Breast epithelium (tissue), 4 donors: Measurements from ENCODE around the gene BRD4. TPM values are rescaled to one million over a fixed set of nuclear protein-coding genes. Genes with fewer than 3 reads are reported as not detected.
A peak's percentile ranks its signal among the peaks of the same experiment; 100 is the strongest.

Source experiments
- DNase-seq, 2 donors: peaks; one replicate each; pipeline ENCODE4 v3.0.0-alpha.2; 2019; ENCODE audit warnings: low spot score in 2 of 2
- H3K27ac ChIP-seq, 2 donors: fragments of 200-600 bp; sonication (generic) in 1 of 2; one replicate each; pipeline ENCODE4 v1.5.1; 2016 to 2019; ENCODE audit warnings: mild to moderate bottlenecking in 1 of 2
- H3K27me3 ChIP-seq, 2 donors: fragments of 200-600 bp; sonication (generic) in 1 of 2; one replicate each; pipeline versions ENCODE4 v1.5.1 to v1.6.0; 2017 to 2019; ENCODE audit warnings: control low read depth in 1 of 2, mild to moderate bottlenecking in 1 of 2
- H3K36me3 ChIP-seq: fragments of 200-600 bp; one replicate; pipeline ENCODE4 v1.5.1; 2019
- H3K4me1 ChIP-seq, 2 donors: fragments of 200-600 bp; sonication (generic); one replicate each; pipeline ENCODE4 v1.5.1; 2016 to 2019; ENCODE audit warnings: control low read depth in 1 of 2
- H3K4me3 ChIP-seq, 3 donors: fragments of 200-600 bp; sonication (generic); 1 replicate in 2 of 3; 2 replicates in 1 of 3; pipeline ENCODE4 v1.5.1; 2016 to 2019; ENCODE audit warnings: mild to moderate bottlenecking in 3 of 3, moderate library complexity in 2 of 3
- H3K9me3 ChIP-seq, 2 donors: fragments of 200-600 bp; sonication (generic) in 1 of 2; one replicate each; pipeline ENCODE4 v1.5.1; 2016 to 2019; ENCODE audit warnings: control low read depth in 1 of 2
- POLR2A ChIP-seq: fragments of 450-650 bp; IDR thresholded peaks from one replicate; pipeline ENCODE4 v1.6.1; 2016; ENCODE audit warnings: antibody characterized with exemption, mild to moderate bottlenecking, moderate library complexity
- POLR2AphosphoS5 ChIP-seq, 3 donors: sonication (generic); formaldehyde crosslinking; IDR thresholded peaks; one replicate each; pipeline ENCODE4 v1.6.1; 2017; ENCODE audit warnings: antibody characterized with exemption in 3 of 3
- intact Hi-C: fragments of 100-400 bp; cut with DNase I; formaldehyde crosslinking; loops from one replicate; pipeline ENCODE4 v1.15.1; 2023; ENCODE audit warnings: low total_unique reads
- total RNA-seq, 3 donors: library from RNA; depleted of rRNA; stranded (reverse); fragments of >200 nt; gene quantifications; one replicate each; pipeline ENCODE4 v1.1.0, GENCODE V29; 2016
- TF ChIP-seq, protein P1 (sequence below), 3 donors: fragments of 450-650 bp; IDR thresholded peaks; one replicate each; pipeline ENCODE4 v1.5.1; 2016 to 2017; ENCODE audit warnings: antibody characterized with exemption in 3 of 3, mild to moderate bottlenecking in 3 of 3, moderate library complexity in 3 of 3

The BRD4 gene
- total RNA-seq, 3 donors from 2014 or later = 25.6 to 37.5 (median 33.8) TPM

- DNase-seq = peak in 1 of 2 donors; percentile 33
- Histone ChIP-seq H3K27me3 (no peaks in the 10 kb centered on the region), H3K9me3 (no peaks in the 10 kb centered on the region), H3K4me3 (no peak overlapping the region), H3K27ac (peak overlapping the region; percentile 33 to 90), H3K4me1 (peaks cover 19 to 23% of the 10 kb centered on the region in 2 donors), H3K36me3 (peaks cover 5% of the 10 kb centered on the region)
- TF ChIP-seq POLR2AphosphoS5 (IDR thresholded peaks at IDR 0.05) = no peak
- TF ChIP-seq, protein P1, sequence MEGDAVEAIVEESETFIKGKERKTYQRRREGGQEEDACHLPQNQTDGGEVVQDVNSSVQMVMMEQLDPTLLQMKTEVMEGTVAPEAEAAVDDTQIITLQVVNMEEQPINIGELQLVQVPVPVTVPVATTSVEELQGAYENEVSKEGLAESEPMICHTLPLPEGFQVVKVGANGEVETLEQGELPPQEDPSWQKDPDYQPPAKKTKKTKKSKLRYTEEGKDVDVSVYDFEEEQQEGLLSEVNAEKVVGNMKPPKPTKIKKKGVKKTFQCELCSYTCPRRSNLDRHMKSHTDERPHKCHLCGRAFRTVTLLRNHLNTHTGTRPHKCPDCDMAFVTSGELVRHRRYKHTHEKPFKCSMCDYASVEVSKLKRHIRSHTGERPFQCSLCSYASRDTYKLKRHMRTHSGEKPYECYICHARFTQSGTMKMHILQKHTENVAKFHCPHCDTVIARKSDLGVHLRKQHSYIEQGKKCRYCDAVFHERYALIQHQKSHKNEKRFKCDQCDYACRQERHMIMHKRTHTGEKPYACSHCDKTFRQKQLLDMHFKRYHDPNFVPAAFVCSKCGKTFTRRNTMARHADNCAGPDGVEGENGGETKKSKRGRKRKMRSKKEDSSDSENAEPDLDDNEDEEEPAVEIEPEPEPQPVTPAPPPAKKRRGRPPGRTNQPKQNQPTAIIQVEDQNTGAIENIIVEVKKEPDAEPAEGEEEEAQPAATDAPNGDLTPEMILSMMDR (IDR thresholded peaks at IDR 0.05) = no peak
- intact Hi-C loops = loop anchor here (10.0 kb wide), 1 partner anchor 71 kb away; the partner anchor contains the start of gene BRD4
Measured at GRCh38 chr19:15263361-15263985, 68.9 kb downstream of the BRD4 start.

DNA sequence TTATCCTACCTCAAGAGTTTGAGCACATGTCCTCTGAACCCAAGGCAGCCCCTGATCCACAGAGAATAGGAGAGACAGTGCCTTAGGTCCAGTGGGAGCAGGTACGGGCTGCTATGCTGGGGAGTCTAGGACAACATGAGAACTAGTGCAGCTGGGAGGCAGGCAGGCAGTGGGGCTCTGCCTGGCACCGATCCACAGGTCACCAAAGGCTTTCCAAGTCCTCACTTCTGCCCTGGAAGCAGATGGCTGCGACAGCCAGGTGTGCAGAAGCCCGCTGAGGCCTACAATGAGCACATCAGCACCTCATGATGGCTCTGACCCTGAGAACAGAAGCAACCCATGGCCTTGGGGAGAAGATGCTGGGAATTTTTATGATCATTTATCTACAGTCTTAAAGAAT is 70.3 kb downstream of the BRD4 start:
- Histone ChIP-seq H3K9me3 (no peaks in the 10 kb centered on the region), H3K27ac (peak overlapping the region in 1 of 2 donors; percentile 13), H3K4me1 (peaks cover 19 to 23% of the 10 kb centered on the region in 2 donors), H3K36me3 (peaks cover 5% of the 10 kb centered on the region), H3K27me3 (no peaks in the 10 kb centered on the region), H3K4me3 (no peak overlapping the region)
- TF ChIP-seq, protein P1 (IDR thresholded peaks at IDR 0.05) = no peak
- TF ChIP-seq POLR2A (no peak), POLR2AphosphoS5 (IDR thresholded peaks at IDR 0.05) (no peak)
- intact Hi-C loops = loop anchor here (10.0 kb wide), 1 partner anchor 73 kb away; the partner anchor contains the start of gene BRD4
- DNase-seq = no peak

DNA sequence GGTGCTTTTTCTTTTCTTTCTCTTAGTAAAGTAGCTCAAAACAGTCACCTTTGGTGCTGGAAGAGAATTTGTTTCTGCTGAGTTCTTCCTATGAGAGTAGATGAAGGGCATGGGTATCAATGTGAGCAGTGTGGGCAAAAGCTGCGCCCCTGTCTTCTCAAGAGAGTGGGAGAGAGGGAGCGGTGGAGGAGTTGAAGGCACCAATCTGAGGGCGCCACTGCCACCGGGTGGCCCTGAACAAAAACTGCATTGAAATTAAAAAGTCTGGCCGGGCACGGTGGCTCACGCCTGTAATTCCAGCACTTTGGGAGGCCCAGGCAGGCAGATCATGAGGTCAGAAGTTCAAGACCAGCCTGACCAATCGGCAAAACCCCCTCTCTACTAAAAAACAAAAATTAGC is 71.4 kb downstream of the BRD4 start:
- no peak overlapping the region for H3K4me3 ChIP-seq
- no peaks in the 10 kb centered on the region for H3K9me3 ChIP-seq
- no peaks in the 10 kb centered on the region for H3K27me3 ChIP-seq
- TF ChIP-seq, protein P1 (IDR thresholded peaks at IDR 0.05) = peak in 1 of 3 donors; percentile 17
- TF ChIP-seq POLR2A (no peak), POLR2AphosphoS5 (IDR thresholded peaks at IDR 0.05) (no peak)
- H3K4me1 ChIP-seq = peaks cover 15 to 20% of the 10 kb centered on the region in 2 donors
- no peak overlapping the region for H3K27ac ChIP-seq
- peaks cover 5% of the 10 kb centered on the region for H3K36me3 ChIP-seq
- intact Hi-C loops = loop anchor here (10.0 kb wide), 1 partner anchor 74 kb away; the partner anchor contains the start of gene BRD4
- DNase-seq = no peak

- Histone ChIP-seq H3K36me3 (peaks cover 5% of the 10 kb centered on the region), H3K4me1 (peaks cover 8 to 10% of the 10 kb centered on the region in 2 donors), H3K4me3 (no peak overlapping the region), H3K27ac (peak overlapping the region; percentile 8 to 28), H3K27me3 (no peaks in the 10 kb centered on the region), H3K9me3 (no peaks in the 10 kb centered on the region)
- intact Hi-C loops = loop anchor here (10.0 kb wide), 1 partner anchor 75 kb away; the partner anchor contains the start of gene BRD4
- no peak for DNase-seq
- TF ChIP-seq POLR2A = no peak
- TF ChIP-seq, protein P1 (IDR thresholded peaks at IDR 0.05) = no peak
- TF ChIP-seq POLR2AphosphoS5 (IDR thresholded peaks at IDR 0.05) = no peak
Measured at GRCh38 chr19:15259907-15260306, 72.4 kb downstream of the BRD4 start.

DNA sequence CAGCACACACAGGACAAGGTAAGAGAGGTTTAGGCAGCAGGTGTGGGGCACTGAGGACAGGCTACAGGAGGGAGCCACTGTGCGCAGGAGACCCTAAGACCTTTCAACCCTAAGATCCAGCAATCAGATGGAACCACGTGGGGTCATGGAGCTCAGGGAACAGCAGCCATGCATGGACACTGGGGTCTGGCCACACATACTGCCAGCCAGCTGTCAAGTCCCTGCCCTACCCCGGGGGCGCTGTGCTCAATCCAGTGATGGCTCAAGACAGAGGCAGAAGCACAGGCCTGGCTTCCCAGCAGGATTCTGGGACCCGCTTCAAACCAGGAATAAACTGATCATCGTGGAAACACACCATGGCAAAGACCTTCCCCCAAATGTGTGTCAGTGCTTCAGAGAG is 74.6 kb downstream of the BRD4 start:
- intact Hi-C loops = no loop called here
- no peaks in the 10 kb centered on the region for H3K4me1 ChIP-seq
- no peaks in the 10 kb centered on the region for H3K9me3 ChIP-seq
- H3K4me3 ChIP-seq = no peak overlapping the region
- TF ChIP-seq, protein P1 (IDR thresholded peaks at IDR 0.05) = no peak
- no peaks in the 10 kb centered on the region for H3K27me3 ChIP-seq
- H3K27ac ChIP-seq = peak overlapping the region in 1 of 2 donors; percentile 8
- H3K36me3 ChIP-seq = peaks cover 9% of the 10 kb centered on the region
- no peak for DNase-seq
